HG03565 (cell line): Measurements from ENCODE around the gene CD300LD.

Experiments used
- ATAC-seq: cut with Tn5 transposase; IDR thresholded peaks from one replicate; pipeline ENCODE4 v1.9.1; 2021; ENCODE audit warnings: mild to moderate bottlenecking, moderate library complexity; ENCODE audit not compliant: unreplicated experiment

The CD300LD gene

GRCh38 chr17:74607221-74607620 is 15.1 kb upstream of the CD300LD start:
- no peak for ATAC-seq

GRCh38 chr17:74606050-74606449 is 14.0 kb upstream of the CD300LD start:
- no peak for ATAC-seq

GRCh38 chr17:74605361-74605760 is 13.3 kb upstream of the CD300LD start:
- no peak for ATAC-seq

GRCh38 chr17:74604761-74605160 is 12.7 kb upstream of the CD300LD start:
- ATAC-seq: no peak

GRCh38 chr17:74604200-74604599 is 12.1 kb upstream of the CD300LD start:
- no peak for ATAC-seq

- no peak for ATAC-seq
Observed at GRCh38 chr17:74603746-74604145, 11.7 kb upstream of the CD300LD start.

GRCh38 chr17:74603037-74603635 is 11.1 kb upstream of the CD300LD start:
- ATAC-seq: no peak

GRCh38 chr17:74601944-74602572 is 10.0 kb upstream of the CD300LD start:
- no peak for ATAC-seq

- no peak for ATAC-seq
Observed at GRCh38 chr17:74599448-74599939, 7.4 kb upstream of the CD300LD start.

- no peak for ATAC-seq
Observed at GRCh38 chr17:74599023-74599399, 6.9 kb upstream of the CD300LD start.

GRCh38 chr17:74598346-74599022 is 6.4 kb upstream of the CD300LD start:
- ATAC-seq: no peak

- ATAC-seq: no peak
Observed at GRCh38 chr17:74597069-74597790, 5.1 kb upstream of the CD300LD start.

GRCh38 chr17:74595037-74595750 is 3.1 kb upstream of the CD300LD start:
- no peak for ATAC-seq

- no peak for ATAC-seq
Observed at GRCh38 chr17:74591503-74591902, 580 bp downstream of the CD300LD start.

- ATAC-seq: no peak
Observed at GRCh38 chr17:74585711-74586110, 6.4 kb downstream of the CD300LD start.

- no peak for ATAC-seq
Observed at GRCh38 chr17:74584292-74585060, 7.6 kb downstream of the CD300LD start.

GRCh38 chr17:74582633-74583032 is 9.4 kb downstream of the CD300LD start:
- no peak for ATAC-seq

GRCh38 chr17:74579900-74580299 is 12.2 kb downstream of the CD300LD start:
- ATAC-seq: no peak

- ATAC-seq: no peak
Observed at GRCh38 chr17:74578979-74579378, 13.1 kb downstream of the CD300LD start.

GRCh38 chr17:74574489-74575142 is 17.5 kb downstream of the CD300LD start:
- no peak for ATAC-seq
